Measurements from ENCODE around the gene HNRNPM.

DNA sequence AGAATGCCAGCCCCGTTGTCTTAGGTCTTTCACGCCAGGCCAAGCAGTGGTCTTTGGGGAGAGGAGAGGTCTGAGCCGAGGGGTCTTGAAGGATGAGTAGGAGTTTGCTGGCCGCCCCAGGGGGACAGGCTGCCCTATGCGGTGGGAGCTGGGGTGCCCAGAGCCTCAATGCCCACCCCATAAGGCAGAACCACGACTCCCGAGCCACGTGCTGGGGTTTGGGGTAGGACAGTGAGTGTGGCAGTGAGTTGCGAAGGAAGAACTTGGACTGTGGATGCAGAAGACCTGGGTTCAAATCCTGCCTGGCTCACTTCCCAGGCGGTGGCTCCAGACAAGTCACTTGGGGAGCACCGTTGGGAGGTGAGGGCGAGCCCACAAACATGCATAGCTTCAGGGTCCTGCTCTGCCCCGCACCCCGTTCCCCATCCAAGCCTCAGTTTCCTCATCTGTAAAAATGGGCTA lies 49.1 kb upstream of the HNRNPM start:
- TF ChIP-seq, protein P1, sequence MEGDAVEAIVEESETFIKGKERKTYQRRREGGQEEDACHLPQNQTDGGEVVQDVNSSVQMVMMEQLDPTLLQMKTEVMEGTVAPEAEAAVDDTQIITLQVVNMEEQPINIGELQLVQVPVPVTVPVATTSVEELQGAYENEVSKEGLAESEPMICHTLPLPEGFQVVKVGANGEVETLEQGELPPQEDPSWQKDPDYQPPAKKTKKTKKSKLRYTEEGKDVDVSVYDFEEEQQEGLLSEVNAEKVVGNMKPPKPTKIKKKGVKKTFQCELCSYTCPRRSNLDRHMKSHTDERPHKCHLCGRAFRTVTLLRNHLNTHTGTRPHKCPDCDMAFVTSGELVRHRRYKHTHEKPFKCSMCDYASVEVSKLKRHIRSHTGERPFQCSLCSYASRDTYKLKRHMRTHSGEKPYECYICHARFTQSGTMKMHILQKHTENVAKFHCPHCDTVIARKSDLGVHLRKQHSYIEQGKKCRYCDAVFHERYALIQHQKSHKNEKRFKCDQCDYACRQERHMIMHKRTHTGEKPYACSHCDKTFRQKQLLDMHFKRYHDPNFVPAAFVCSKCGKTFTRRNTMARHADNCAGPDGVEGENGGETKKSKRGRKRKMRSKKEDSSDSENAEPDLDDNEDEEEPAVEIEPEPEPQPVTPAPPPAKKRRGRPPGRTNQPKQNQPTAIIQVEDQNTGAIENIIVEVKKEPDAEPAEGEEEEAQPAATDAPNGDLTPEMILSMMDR (IDR thresholded peaks at IDR 0.05; ENCODE audit: insufficient read depth, low read length), result no peak
- TF ChIP-seq POLR2AphosphoS5 (IDR thresholded peaks at IDR 0.05; ENCODE audit: low read depth) (no peak), GABPA (IDR thresholded peaks at IDR 0.05; ENCODE audit: low read depth) (no peak)
- TF ChIP-seq, protein P2, sequence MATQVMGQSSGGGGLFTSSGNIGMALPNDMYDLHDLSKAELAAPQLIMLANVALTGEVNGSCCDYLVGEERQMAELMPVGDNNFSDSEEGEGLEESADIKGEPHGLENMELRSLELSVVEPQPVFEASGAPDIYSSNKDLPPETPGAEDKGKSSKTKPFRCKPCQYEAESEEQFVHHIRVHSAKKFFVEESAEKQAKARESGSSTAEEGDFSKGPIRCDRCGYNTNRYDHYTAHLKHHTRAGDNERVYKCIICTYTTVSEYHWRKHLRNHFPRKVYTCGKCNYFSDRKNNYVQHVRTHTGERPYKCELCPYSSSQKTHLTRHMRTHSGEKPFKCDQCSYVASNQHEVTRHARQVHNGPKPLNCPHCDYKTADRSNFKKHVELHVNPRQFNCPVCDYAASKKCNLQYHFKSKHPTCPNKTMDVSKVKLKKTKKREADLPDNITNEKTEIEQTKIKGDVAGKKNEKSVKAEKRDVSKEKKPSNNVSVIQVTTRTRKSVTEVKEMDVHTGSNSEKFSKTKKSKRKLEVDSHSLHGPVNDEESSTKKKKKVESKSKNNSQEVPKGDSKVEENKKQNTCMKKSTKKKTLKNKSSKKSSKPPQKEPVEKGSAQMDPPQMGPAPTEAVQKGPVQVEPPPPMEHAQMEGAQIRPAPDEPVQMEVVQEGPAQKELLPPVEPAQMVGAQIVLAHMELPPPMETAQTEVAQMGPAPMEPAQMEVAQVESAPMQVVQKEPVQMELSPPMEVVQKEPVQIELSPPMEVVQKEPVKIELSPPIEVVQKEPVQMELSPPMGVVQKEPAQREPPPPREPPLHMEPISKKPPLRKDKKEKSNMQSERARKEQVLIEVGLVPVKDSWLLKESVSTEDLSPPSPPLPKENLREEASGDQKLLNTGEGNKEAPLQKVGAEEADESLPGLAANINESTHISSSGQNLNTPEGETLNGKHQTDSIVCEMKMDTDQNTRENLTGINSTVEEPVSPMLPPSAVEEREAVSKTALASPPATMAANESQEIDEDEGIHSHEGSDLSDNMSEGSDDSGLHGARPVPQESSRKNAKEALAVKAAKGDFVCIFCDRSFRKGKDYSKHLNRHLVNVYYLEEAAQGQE (IDR thresholded peaks at IDR 0.05; ENCODE audit: insufficient replicate concordance, low read depth), result no peak

All from HL-60 (cell line).